Activated T-helper 2 cell treated with anti-CD3 and anti-CD28 coated beads, Interferon-gamma antibody, Interleukin-2, Interleukin-4, amounts not matched to agents 10 μg/mL and 5 μg/mL and 100 μg/mL, durations not matched to agents 14 hours and 24 hours and 36 hours (primary cell): ENCODE measurements around the gene CACNG4. TPM values are rescaled to one million over a fixed set of nuclear protein-coding genes. Genes with fewer than 3 reads are reported as not detected.

Source experiments
- DNase-seq: peaks from one replicate; pipeline ENCODE4 v3.0.0; 2021; ENCODE audit warnings: low spot score
- H3K27ac Mint-ChIP-seq: one replicate; pipeline ENCODE4 v1.8.0; 2021; ENCODE audit warnings: mixed read lengths
- H3K27me3 Mint-ChIP-seq: one replicate; pipeline ENCODE4 v1.8.0; 2021; ENCODE audit warnings: low read depth, mixed read lengths
- H3K36me3 Mint-ChIP-seq: one replicate; pipeline ENCODE4 v1.8.0; 2021; ENCODE audit warnings: low read depth, mixed read lengths
- H3K4me1 Mint-ChIP-seq: one replicate; pipeline ENCODE4 v1.8.0; 2021; ENCODE audit warnings: low read depth, mixed read lengths
- H3K4me3 Mint-ChIP-seq: one replicate; pipeline ENCODE4 v1.8.0; 2021; ENCODE audit warnings: low read depth, mild to moderate bottlenecking, moderate library complexity, mixed read lengths
- H3K9me3 Mint-ChIP-seq: one replicate; pipeline ENCODE4 v1.8.0; 2021; ENCODE audit warnings: mixed read lengths
- intact Hi-C: fragments of 100-400 bp; cut with micrococcal nuclease; formaldehyde crosslinking; loops from one replicate; pipeline ENCODE4 v1.15.1; 2023
- total RNA-seq: library from RNA; stranded (reverse); gene quantifications from 2 replicates; pipeline ENCODE4 v1.2.3, GENCODE V29; 2022

The CACNG4 gene
- total RNA-seq, 1 donor from 2014 or later, result not detected

DNA sequence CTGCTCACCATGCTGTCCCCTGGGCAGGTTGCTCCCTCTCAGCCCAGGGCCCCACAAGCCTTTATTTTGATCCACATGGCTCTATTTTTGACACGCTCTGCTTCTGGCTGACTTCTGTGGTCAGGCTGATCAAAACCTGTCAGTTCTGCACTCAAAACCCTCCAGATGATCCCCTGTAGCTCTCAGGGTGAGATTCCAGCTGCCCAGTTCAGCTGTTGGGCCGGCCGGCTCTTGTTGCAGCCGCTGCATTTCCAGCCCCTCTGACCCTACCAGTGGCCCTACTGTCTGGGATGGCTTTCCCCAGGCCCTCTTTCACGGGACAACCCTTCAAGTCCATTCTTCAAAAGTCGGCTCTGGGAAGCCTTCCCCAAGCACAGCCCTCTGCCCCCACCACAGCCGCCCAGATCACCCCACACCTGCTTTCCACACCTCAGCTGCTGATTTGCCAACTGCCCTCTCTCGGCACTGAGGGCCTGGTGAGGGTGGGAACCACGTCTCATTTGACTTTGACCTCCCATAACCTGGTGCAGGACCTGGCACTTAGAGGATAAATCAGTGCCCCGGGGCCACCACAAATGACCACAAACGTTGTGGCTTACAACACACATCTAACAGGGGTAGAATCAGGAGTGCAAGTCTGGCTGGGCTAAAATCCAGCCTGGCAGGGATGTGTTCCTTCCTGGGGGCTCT, 16.3 kb upstream of the CACNG4 start:
- intact Hi-C loops, result no loop called here
- no peak for DNase-seq
- H3K4me3 Mint-ChIP-seq, result no peak overlapping the region
- no peak overlapping the region for H3K27ac Mint-ChIP-seq
- H3K4me1 Mint-ChIP-seq, result peaks cover 3% of the 10 kb centered on the region
- no peaks in the 10 kb centered on the region for H3K36me3 Mint-ChIP-seq
- peaks cover 46% of the 10 kb centered on the region for H3K27me3 Mint-ChIP-seq
- H3K9me3 Mint-ChIP-seq, result no peaks in the 10 kb centered on the region

GRCh38 chr17:66949501-66949900, 15.0 kb upstream of the CACNG4 start:
- no peak for DNase-seq
- Mint-ChIP-seq H3K9me3 (no peaks in the 10 kb centered on the region), H3K27me3 (peaks cover 34% of the 10 kb centered on the region), H3K36me3 (no peaks in the 10 kb centered on the region), H3K4me1 (peaks cover 3% of the 10 kb centered on the region), H3K4me3 (no peak overlapping the region), H3K27ac (no peak overlapping the region)
- intact Hi-C loops, result no loop called here

DNA sequence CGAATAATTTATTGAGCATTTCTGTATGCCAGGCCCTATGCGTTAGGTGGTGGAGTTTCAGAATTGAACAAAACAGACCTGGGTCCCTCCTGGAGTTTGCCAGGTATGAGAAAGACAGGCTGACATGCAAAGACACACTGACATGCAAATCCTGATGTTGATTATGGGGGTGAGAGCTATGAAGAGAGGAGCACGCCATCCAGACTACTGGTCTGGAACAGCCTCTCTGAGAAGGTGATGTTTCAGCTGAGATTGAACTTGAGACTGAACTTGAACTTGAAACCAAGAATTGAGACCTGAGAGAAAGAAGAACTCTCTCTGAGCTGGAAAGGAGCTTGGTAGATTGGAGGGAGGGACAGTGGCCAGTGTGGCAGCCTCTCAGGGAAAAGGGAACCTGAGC, 14.2 kb upstream of the CACNG4 start:
- intact Hi-C loops, result no loop called here
- DNase-seq, result no peak
- H3K36me3 Mint-ChIP-seq, result no peaks in the 10 kb centered on the region
- no peaks in the 10 kb centered on the region for H3K9me3 Mint-ChIP-seq
- peaks cover 26% of the 10 kb centered on the region for H3K27me3 Mint-ChIP-seq
- H3K4me1 Mint-ChIP-seq, result peaks cover 3% of the 10 kb centered on the region
- H3K4me3 Mint-ChIP-seq, result no peak overlapping the region
- no peak overlapping the region for H3K27ac Mint-ChIP-seq

GRCh38 chr17:66950886-66951604, 13.5 kb upstream of the CACNG4 start:
- Mint-ChIP-seq H3K4me1 (no peaks in the 10 kb centered on the region), H3K27ac (no peak overlapping the region), H3K36me3 (no peaks in the 10 kb centered on the region)

GRCh38 chr17:66951605-66951953, 12.9 kb upstream of the CACNG4 start:
- H3K27me3 Mint-ChIP-seq, result peaks cover 13% of the 10 kb centered on the region
- no peaks in the 10 kb centered on the region for H3K36me3 Mint-ChIP-seq
- no peak overlapping the region for H3K27ac Mint-ChIP-seq
- no peaks in the 10 kb centered on the region for H3K4me1 Mint-ChIP-seq
- intact Hi-C loops, result no loop called here
- H3K9me3 Mint-ChIP-seq, result no peaks in the 10 kb centered on the region
- no peak for DNase-seq
- no peak overlapping the region for H3K4me3 Mint-ChIP-seq

More at GRCh38 chr17:66950886-66951604, 13.5 kb upstream of the CACNG4 start:
- Mint-ChIP-seq H3K9me3 (no peaks in the 10 kb centered on the region), H3K27me3 (peaks cover 18% of the 10 kb centered on the region), H3K4me3 (no peak overlapping the region)
- DNase-seq, result no peak
- intact Hi-C loops, result no loop called here

- H3K4me1 Mint-ChIP-seq, result no peaks in the 10 kb centered on the region
- peaks cover 9% of the 10 kb centered on the region for H3K27me3 Mint-ChIP-seq
- H3K4me3 Mint-ChIP-seq, result no peak overlapping the region
- H3K9me3 Mint-ChIP-seq, result no peaks in the 10 kb centered on the region
- intact Hi-C loops, result no loop called here
- DNase-seq, result no peak
- no peaks in the 10 kb centered on the region for H3K36me3 Mint-ChIP-seq
- no peak overlapping the region for H3K27ac Mint-ChIP-seq
These were observed 12.4 kb upstream of the CACNG4 start for GRCh38 chr17:66952031-66952524.

GRCh38 chr17:66952681-66953629, 11.6 kb upstream of the CACNG4 start:
- H3K27me3 Mint-ChIP-seq, result peaks cover 9% of the 10 kb centered on the region
- DNase-seq, result no peak
- intact Hi-C loops, result no loop called here
- H3K9me3 Mint-ChIP-seq, result no peaks in the 10 kb centered on the region
- no peak overlapping the region for H3K27ac Mint-ChIP-seq
- H3K4me1 Mint-ChIP-seq, result no peaks in the 10 kb centered on the region
- H3K4me3 Mint-ChIP-seq, result no peak overlapping the region
- no peaks in the 10 kb centered on the region for H3K36me3 Mint-ChIP-seq

- Mint-ChIP-seq H3K4me3 (no peak overlapping the region), H3K4me1 (no peaks in the 10 kb centered on the region), H3K9me3 (no peaks in the 10 kb centered on the region), H3K27ac (no peak overlapping the region), H3K27me3 (peaks cover 9% of the 10 kb centered on the region), H3K36me3 (no peaks in the 10 kb centered on the region)
- DNase-seq, result no peak
- intact Hi-C loops, result no loop called here
These were observed 10.9 kb upstream of the CACNG4 start for GRCh38 chr17:66953630-66954020.

DNA sequence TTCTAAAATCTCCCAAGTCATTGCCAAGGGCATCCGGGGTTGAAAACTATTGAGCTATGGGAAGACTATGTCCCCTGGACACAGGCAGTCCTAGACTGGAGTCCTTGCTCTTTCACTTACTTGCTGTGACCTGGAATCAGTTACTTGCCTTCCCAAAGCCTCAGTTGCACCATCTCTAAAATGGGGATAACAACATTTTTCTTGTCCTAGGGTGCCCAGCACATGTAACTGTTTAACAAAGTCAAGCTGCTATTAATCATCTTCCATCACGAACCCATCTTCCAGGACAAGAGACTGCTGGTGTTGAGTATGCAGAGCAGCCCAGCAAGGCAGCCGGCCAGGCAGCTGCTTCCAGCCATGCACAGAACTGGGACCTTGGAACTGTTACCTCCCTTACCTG, 9.9 kb upstream of the CACNG4 start:
- H3K4me1 Mint-ChIP-seq, result no peaks in the 10 kb centered on the region
- H3K4me3 Mint-ChIP-seq, result no peak overlapping the region
- H3K9me3 Mint-ChIP-seq, result no peaks in the 10 kb centered on the region
- H3K27ac Mint-ChIP-seq, result no peak overlapping the region
- intact Hi-C loops, result no loop called here
- peaks cover 9% of the 10 kb centered on the region for H3K27me3 Mint-ChIP-seq
- no peak for DNase-seq
- no peaks in the 10 kb centered on the region for H3K36me3 Mint-ChIP-seq

DNA sequence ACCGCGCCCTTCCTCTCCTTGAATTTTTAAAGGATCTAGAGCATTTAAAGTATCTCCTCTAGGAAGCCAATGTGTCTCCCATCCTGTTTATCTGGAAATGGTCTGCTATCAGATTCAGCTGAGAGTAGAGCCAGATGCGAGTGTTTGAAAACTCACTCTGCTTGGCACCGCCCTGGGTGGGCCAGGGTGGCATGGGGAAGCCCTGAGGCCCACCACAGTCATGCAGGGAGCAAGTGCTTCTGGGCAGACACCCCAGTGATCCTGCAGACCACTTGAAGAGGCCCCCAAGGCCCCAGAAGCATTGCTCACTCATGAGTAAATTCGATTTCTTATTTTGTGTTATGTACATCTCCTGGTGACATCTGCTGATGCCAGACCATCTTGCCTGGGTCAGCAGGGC, 8.7 kb upstream of the CACNG4 start:
- no peaks in the 10 kb centered on the region for H3K4me1 Mint-ChIP-seq
- no peak for DNase-seq
- no peak overlapping the region for H3K4me3 Mint-ChIP-seq
- H3K27ac Mint-ChIP-seq, result no peak overlapping the region
- H3K36me3 Mint-ChIP-seq, result no peaks in the 10 kb centered on the region
- intact Hi-C loops, result no loop called here
- H3K9me3 Mint-ChIP-seq, result no peaks in the 10 kb centered on the region
- H3K27me3 Mint-ChIP-seq, result peaks cover 7% of the 10 kb centered on the region

GRCh38 chr17:66956941-66957340, 7.6 kb upstream of the CACNG4 start:
- H3K4me1 Mint-ChIP-seq, result no peaks in the 10 kb centered on the region
- DNase-seq, result no peak
- H3K27ac Mint-ChIP-seq, result no peak overlapping the region
- intact Hi-C loops, result no loop called here
- H3K27me3 Mint-ChIP-seq, result peaks cover 5% of the 10 kb centered on the region
- no peak overlapping the region for H3K4me3 Mint-ChIP-seq
- no peaks in the 10 kb centered on the region for H3K36me3 Mint-ChIP-seq
- H3K9me3 Mint-ChIP-seq, result no peaks in the 10 kb centered on the region

DNA sequence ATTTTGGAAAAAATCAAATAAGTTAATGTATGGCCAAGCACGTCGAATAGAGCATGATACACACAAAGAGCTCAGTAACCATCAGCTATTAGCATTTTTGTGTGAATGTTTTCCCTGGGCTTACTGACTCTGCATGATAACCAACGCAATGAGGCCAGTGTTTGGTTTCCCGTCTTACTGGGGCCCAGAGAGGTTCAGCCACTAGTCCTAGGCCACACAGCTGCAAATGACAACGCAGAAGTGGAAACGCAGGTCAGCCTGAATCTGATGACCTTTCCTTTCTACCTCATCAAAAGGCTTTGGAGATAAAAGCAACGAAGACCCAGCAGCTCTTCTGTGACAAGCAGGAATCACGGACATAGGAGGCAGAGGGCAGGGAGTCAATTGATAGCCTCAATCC, 7.2 kb upstream of the CACNG4 start:
- no peak for DNase-seq
- H3K27me3 Mint-ChIP-seq, result peaks cover 9% of the 10 kb centered on the region
- no peaks in the 10 kb centered on the region for H3K36me3 Mint-ChIP-seq
- no peaks in the 10 kb centered on the region for H3K9me3 Mint-ChIP-seq
- H3K4me3 Mint-ChIP-seq, result no peak overlapping the region
- no peaks in the 10 kb centered on the region for H3K4me1 Mint-ChIP-seq
- intact Hi-C loops, result no loop called here
- H3K27ac Mint-ChIP-seq, result no peak overlapping the region
